GM18505 (cell line): ENCODE results near the gene PRKN.

Experiments
- ATAC-seq: cut with Tn5 transposase; IDR thresholded peaks from one replicate; pipeline ENCODE4 v1.9.1; 2021; ENCODE audit not compliant: unreplicated experiment
- POLR2A ChIP-seq: IDR thresholded peaks from 4 replicates; pipeline ENCODE4 v1.6.1; 2011; ENCODE audit warnings: borderline replicate concordance; ENCODE audit not compliant: insufficient read depth, insufficient read length; ENCODE audit errors: extremely low read depth

PRKN gene

DNA sequence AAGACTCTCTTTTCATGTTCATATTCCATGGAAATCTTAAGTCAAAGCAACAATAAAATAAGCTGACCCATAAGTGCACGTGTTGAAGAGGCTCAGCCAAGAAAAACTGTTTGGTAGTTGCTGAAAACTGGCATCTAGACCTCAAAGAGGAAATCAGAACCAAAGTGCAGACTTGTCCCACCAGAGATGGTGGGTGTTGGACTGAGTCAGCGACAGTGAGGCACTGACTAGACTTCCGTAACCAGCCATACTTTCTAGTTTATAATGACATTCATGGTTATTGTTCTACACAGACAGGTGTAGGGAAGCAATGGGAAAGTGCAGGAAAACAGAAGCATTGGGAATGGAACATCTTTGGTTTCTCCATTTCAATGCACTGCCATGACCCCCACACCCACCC, 1278.0 kb downstream of the PRKN start:
- ATAC-seq, result no peak
- TF ChIP-seq POLR2A, result no peak

DNA sequence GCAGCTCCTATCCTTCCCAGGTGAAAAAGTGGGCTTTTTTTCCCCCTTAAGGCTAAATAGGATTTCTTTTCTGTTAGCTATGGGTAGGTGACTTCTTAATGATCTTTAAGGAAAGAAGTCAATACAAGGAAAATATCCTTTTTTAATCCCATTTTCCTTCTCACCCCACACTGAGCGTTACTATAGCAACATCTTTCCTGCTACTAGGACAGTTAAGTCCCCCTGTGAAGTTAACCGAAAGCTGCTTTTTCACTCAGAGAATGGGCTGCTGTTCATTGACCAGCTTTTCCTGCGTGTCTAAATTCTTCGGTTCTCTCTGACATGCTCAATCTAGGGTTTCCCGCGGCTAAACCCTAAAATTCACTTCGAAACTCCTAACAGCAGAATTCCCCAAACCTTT, 1280.6 kb downstream of the PRKN start:
- ATAC-seq, result no peak
- TF ChIP-seq POLR2A, result no peak

DNA sequence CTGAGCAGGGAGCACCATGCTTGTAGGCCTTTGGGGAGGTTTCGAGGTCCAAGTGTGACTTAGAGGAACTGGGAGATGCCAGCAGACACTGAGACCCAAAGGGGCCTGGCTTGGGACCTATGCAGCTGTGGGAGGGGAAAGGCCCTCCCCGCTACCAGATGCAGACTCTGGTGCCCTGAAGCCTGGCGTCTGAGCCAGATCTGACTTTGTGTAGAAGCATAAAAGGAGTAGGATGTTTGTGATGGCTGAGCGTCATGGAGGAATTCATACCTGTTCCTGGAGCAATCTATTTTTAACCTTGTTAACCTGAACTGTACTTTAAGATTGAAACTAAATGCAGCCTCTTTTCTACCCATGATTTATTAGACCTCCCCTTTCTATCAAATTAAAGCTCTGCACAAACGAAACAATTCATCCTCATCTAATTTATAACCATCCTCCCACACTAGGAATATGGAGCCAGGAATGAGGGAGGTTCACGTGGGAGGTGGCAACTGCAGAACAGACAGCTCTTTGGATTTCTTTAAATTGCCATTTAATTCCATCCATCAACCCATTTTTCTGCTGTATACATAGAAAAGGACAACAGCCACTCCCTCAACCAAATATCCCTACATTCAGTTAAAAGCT, 1281.2 kb downstream of the PRKN start:
- no peak for ATAC-seq
- no peak for TF ChIP-seq POLR2A

DNA sequence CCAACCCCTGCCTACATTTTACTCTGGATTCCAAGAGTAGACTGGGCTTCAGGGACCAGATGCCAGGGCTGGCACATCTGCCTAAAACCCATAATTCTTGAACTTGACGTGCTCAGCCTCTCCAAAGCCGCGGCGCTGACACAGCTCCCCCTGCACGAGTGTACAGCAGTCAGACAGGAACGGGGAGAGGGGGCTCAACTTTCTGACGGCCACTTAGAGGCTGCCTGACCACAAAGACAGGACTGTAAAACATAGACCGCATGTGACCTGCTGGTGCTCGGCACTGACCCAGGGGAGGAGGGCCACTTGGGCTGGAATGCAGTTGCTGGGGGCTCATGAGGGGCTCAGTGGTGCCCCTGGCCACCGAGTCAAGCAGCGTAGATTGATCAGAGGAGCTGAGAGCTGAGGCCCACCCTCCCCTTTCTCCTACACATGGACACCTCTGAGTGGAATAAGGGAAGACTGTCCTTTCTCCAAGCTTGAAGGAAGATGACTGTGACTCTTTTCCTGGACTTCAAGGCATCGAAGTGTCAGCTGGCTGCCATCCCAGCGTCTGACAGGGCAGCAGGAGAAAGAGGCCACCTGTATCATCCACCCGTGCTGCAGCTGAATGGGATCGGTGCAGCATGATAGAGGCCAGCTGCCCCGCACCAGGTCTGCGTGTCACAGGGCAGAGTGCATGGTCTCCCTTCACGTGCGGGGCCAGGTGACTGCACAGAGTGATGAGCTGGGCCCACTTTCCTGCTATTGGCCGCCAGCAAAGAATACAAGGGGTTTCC, 1282.4 kb downstream of the PRKN start:
- no peak for ATAC-seq
- TF ChIP-seq POLR2A, result no peak

DNA sequence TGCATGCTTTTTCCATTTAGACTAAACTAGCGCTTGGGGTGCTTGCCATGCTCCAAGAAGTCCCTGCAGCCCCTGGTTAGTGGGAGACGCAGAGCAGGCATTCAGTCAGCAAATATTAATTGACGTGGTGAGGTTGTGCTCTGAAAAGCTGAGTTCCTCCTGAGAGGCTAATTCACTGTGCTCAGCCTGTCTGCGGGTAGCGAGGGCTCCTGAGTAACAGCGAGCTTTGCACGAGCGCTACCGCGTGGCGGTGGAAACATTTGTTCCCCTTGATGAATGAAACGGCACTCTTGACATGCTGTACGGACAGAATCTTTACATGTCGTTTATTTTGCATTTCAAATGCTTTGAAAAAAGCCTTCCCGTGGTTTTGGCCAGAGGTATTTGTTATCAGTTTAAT, 1283.1 kb downstream of the PRKN start:
- TF ChIP-seq POLR2A, result no peak
- ATAC-seq, result no peak

DNA sequence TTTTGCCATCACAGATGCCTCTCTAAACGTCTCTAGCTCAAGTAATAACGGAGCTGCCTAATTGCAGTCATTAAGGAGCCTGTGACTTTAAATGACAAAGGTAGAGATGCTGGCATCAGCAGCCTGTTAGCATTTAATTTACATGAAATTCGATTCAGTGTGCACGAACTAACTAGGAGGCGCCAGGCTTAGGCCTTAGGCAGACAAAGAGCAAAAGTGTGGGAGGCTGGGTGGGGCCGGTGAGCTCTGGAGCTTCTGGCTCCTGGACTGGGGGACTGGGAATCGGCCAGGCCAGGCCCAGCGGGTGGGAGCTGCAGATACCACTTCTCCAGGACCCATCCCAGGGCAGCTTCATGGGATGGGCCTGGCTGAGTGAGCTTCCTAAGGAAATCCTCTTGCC, 1283.7 kb downstream of the PRKN start:
- no peak for ATAC-seq
- TF ChIP-seq POLR2A, result no peak

DNA sequence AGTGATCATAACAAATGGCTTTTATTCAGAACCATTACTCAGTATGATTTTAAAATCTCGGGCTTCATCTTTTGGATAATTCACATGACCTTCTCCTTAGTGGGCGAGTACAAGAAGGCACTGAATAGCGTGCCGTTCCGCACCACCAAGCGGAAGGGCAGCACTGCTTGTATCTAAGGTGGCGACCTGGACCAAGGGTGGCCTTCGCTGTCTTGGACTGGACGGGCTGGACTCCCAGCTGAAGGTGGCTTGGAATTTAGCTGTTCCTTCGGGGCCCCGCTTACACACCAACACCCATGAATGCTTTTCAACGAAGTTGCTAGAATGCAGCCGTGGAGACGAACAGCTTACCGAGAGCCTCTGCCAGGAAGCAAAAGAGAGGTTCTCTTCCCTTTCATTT, 1285.1 kb downstream of the PRKN start:
- no peak for TF ChIP-seq POLR2A
- ATAC-seq, result no peak

DNA sequence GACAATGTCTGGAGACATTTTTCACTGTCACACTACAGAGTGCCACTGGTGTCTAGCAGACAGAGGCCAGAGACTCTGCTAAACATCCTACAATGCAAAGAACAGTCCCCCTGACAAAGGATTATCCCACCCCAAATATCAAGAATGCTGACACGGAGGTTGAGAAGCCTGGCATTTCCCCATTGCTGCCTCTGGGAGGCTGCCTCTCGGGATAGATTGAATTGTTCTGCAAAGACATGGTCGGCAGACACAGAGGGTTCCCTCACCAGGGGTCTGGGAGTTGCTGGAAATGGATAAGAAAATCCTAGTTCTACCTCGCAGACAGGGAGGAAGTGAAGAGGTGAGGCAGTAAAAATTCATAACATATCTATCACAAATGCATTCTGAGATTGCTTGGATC, 1287.3 kb downstream of the PRKN start:
- no peak for ATAC-seq
- no peak for TF ChIP-seq POLR2A

DNA sequence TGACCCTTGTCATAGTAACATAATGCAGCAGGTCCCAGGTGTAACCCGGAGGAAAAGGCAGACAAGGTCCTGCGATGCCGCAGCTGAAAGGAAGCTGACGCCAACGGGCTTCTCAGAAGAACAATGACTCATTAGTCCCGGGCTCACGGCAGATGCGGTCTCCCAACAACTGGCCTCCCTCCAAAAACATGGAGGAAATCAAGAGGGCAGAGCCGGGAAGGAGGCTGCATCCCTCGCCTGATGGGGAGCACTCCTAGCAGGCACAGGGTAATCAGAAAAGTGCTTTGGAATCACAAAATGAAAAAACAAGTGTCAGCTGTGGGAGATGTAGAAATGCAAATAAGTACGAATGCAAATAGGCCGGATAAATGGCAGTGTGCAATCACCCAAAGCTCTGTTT, 1288.5 kb downstream of the PRKN start:
- no peak for ATAC-seq
- TF ChIP-seq POLR2A, result no peak

DNA sequence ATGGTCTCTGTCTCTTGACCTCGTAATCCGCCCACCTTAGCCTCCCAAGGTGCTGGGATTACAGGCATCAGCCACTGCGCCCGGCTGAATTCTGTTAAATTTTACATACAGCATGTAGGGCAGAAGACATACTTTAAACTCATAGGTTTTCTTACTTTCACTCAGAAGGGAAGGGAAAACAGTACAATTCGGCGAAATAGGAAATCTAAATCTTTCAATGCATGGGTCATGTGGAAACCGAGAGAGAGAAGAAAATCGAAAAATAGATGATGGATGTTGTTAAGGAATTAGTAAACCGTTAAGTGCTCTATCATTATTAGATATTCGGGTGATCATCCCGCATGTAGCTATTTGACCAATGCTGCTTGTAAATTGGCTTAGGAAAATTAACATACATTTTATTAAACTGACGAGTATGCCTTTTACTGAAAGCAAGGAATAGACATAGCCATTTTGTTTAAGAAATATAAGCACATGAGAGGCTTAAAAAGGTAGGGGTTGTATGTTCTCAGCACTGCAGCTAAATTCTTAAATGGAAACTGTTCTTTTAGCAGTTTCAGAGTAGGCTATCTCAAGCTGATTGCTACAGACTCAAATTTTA, 1289.0 kb downstream of the PRKN start:
- no peak for ATAC-seq
- TF ChIP-seq POLR2A, result no peak

DNA sequence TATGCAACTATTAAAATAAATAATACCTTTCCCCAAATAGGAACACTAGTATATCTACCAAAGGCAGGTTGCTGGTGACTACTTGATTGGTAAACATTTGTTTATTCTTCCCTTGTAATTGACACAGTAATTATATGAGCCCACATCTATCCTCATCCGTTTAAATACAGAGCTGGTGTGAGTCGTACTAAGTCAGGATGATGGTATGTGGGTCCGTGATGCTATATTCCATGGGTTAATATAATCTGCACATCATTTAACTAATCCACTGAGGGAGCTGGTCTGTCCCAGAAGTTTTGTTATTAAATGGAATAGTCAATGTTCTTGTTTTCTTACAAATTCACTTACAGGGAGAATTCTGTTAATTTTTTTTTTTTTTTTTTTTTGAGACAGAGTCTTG, 1289.7 kb downstream of the PRKN start:
- TF ChIP-seq POLR2A, result no peak
- ATAC-seq, result no peak

DNA sequence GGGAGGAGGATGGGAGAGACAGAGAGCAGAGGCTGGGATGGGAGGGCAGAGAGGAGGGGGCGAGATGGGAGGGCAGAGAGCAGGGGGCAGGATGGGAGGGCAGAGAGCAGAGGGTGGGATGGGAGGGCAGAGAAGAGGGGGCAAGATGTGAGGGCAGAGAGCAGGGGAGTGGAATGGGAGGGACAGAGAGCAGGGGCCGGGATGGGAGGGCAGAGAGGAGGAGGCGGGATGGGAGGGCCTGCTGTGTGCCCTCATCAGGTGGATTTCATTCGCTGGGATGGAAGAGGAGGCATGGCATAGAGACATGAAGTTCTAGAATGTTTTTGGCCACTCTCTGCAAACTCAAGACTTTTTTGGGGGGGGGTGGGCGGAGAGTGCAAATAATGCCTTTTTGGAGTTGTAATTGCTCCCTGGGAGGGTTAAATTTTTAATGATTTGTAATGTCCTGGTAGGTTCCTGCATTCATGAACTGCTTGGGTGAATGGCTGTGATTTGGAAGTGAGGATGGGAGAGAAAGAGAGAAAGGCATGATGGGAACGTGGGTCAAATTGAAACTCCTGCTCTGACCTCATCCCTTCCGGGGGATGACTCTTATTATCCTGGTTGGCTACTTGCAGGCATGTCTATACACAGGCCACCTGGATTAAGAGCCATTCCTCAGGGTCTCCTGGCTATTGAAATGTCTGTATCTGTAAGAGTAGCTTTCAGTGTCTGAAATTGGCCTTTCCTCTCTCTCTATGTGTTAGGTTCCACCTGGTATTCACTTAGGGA, 1291.3 kb downstream of the PRKN start:
- no peak for ATAC-seq
- no peak for TF ChIP-seq POLR2A

DNA sequence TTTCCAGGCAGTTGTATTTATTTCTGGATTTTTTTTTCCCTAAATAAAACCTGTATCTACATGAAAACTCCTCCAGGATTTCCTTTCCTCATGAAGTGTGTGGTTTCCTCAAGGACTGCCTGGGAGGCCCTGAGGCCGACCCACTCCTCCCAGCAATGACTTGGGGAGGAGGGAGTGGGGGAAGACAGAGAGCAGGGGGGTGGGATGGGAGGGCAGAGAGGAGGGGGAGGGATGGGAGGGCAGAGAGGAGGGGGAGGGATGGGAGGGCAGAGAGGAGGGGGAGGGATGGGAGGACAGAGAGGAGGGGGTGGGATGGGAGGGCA, 1291.9 kb downstream of the PRKN start:
- TF ChIP-seq POLR2A, result no peak
- ATAC-seq, result no peak
